ENCODE results near the gene MAB21L1. TPM values are rescaled to one million over a fixed set of nuclear protein-coding genes. Genes with fewer than 3 reads are reported as not detected.

MAB21L1 gene
- total and polyA plus RNA-seq, 2 experiments from 2014 or later: 0.78 TPM; not detected in 1

DNA sequence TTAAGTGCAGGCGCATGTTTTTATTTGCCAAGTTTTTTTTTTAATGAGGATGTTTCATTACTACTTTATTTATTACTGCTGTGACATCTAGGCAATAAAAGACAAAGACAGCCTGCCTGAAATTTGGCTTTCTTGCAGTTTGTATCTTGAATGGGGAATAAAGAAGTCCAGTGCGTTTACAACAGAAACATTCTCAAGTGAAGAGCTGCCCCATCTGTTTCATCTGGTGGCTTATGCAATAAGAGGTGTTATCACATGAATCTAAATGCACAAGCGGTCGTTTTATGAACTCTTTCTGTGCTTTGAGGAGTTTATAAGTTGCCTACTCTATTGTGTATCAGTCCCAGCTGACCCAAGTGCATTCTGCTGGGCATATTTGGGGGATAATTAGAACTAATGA, 12.6 kb upstream of the MAB21L1 start:
- Histone ChIP-seq H2AFZ (no peak overlapping the region), H3K36me3 (ENCODE audit: insufficient read depth) (no peaks in the 10 kb centered on the region), H3K27me3 (ENCODE audit: insufficient read depth) (no peaks in the 10 kb centered on the region), H3K79me2 (replicated peaks; ENCODE audit: insufficient read depth) (no peaks in the 10 kb centered on the region), H3K4me2 (no peak overlapping the region), H3K9me2 (ENCODE audit: insufficient read depth) (no peaks in the 10 kb centered on the region), H3K4me3 (no peak overlapping the region), H4K20me1 (replicated peaks; ENCODE audit: insufficient read depth) (no peaks in the 10 kb centered on the region), H3F3A (replicated peaks; ENCODE audit: low read depth) (no peaks in the 10 kb centered on the region), H3K27ac (ENCODE audit: low read depth) (no peak overlapping the region), H3K4me1 (ENCODE audit: insufficient read depth) (no peaks in the 10 kb centered on the region)
- peaks cover 2% of the 10 kb centered on the region; the same call in 2 of the 3 replicates for H3K4me1 Mint-ChIP-seq
- H3K36me3 Mint-ChIP-seq (ENCODE audit: low read depth): no peaks in the 10 kb centered on the region
- H3K27ac Mint-ChIP-seq: no peak overlapping the region
- H3K9me3 Mint-ChIP-seq: no peaks in the 10 kb centered on the region
- no peak overlapping the region for H3K4me3 Mint-ChIP-seq
- DNase-seq (ENCODE audit: low spot score) (no peak), ATAC-seq (no peak)
- H3K27me3 Mint-ChIP-seq (ENCODE audit: insufficient read depth, low read depth, poor library complexity): no peaks in the 10 kb centered on the region
- TF ChIP-seq ZNF114 (CRISPR knock-in tag; IDR thresholded peaks at IDR 0.05) (no peak), JUNB (IDR thresholded peaks at IDR 0.05; ENCODE audit: unreplicated experiment) (no peak), EZH2phosphoT487 (IDR thresholded peaks at IDR 0.05; ENCODE audit: unreplicated experiment) (no peak), NANOG (IDR thresholded peaks at IDR 0.05; ENCODE audit: borderline replicate concordance) (no peak), STAT1 (IDR thresholded peaks at IDR 0.05; ENCODE audit: unreplicated experiment) (no peak), CREB1 (CRISPR knock-in tag; IDR thresholded peaks at IDR 0.05; ENCODE audit: low read depth) (no peak), EZH2 (IDR thresholded peaks at IDR 0.05; ENCODE audit: low read depth, unreplicated experiment) (no peak), POLR2AphosphoS5 (IDR thresholded peaks at IDR 0.05; ENCODE audit: low read depth) (no peak), ZNF331 (CRISPR knock-in tag; IDR thresholded peaks at IDR 0.05; ENCODE audit: low read depth) (no peak)
- TF ChIP-seq, protein P1, sequence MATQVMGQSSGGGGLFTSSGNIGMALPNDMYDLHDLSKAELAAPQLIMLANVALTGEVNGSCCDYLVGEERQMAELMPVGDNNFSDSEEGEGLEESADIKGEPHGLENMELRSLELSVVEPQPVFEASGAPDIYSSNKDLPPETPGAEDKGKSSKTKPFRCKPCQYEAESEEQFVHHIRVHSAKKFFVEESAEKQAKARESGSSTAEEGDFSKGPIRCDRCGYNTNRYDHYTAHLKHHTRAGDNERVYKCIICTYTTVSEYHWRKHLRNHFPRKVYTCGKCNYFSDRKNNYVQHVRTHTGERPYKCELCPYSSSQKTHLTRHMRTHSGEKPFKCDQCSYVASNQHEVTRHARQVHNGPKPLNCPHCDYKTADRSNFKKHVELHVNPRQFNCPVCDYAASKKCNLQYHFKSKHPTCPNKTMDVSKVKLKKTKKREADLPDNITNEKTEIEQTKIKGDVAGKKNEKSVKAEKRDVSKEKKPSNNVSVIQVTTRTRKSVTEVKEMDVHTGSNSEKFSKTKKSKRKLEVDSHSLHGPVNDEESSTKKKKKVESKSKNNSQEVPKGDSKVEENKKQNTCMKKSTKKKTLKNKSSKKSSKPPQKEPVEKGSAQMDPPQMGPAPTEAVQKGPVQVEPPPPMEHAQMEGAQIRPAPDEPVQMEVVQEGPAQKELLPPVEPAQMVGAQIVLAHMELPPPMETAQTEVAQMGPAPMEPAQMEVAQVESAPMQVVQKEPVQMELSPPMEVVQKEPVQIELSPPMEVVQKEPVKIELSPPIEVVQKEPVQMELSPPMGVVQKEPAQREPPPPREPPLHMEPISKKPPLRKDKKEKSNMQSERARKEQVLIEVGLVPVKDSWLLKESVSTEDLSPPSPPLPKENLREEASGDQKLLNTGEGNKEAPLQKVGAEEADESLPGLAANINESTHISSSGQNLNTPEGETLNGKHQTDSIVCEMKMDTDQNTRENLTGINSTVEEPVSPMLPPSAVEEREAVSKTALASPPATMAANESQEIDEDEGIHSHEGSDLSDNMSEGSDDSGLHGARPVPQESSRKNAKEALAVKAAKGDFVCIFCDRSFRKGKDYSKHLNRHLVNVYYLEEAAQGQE (IDR thresholded peaks at IDR 0.05; ENCODE audit: unreplicated experiment): no peak
- TF ChIP-seq, protein P2, sequence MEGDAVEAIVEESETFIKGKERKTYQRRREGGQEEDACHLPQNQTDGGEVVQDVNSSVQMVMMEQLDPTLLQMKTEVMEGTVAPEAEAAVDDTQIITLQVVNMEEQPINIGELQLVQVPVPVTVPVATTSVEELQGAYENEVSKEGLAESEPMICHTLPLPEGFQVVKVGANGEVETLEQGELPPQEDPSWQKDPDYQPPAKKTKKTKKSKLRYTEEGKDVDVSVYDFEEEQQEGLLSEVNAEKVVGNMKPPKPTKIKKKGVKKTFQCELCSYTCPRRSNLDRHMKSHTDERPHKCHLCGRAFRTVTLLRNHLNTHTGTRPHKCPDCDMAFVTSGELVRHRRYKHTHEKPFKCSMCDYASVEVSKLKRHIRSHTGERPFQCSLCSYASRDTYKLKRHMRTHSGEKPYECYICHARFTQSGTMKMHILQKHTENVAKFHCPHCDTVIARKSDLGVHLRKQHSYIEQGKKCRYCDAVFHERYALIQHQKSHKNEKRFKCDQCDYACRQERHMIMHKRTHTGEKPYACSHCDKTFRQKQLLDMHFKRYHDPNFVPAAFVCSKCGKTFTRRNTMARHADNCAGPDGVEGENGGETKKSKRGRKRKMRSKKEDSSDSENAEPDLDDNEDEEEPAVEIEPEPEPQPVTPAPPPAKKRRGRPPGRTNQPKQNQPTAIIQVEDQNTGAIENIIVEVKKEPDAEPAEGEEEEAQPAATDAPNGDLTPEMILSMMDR (conservative IDR thresholded peaks at IDR 0.05; ENCODE audit: low read depth in 2 of 2): no peak
- TF ChIP-seq, protein P3, sequence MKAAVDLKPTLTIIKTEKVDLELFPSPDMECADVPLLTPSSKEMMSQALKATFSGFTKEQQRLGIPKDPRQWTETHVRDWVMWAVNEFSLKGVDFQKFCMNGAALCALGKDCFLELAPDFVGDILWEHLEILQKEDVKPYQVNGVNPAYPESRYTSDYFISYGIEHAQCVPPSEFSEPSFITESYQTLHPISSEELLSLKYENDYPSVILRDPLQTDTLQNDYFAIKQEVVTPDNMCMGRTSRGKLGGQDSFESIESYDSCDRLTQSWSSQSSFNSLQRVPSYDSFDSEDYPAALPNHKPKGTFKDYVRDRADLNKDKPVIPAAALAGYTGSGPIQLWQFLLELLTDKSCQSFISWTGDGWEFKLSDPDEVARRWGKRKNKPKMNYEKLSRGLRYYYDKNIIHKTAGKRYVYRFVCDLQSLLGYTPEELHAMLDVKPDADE (IDR thresholded peaks at IDR 0.05): no peak
- TF ChIP-seq, protein P4, sequence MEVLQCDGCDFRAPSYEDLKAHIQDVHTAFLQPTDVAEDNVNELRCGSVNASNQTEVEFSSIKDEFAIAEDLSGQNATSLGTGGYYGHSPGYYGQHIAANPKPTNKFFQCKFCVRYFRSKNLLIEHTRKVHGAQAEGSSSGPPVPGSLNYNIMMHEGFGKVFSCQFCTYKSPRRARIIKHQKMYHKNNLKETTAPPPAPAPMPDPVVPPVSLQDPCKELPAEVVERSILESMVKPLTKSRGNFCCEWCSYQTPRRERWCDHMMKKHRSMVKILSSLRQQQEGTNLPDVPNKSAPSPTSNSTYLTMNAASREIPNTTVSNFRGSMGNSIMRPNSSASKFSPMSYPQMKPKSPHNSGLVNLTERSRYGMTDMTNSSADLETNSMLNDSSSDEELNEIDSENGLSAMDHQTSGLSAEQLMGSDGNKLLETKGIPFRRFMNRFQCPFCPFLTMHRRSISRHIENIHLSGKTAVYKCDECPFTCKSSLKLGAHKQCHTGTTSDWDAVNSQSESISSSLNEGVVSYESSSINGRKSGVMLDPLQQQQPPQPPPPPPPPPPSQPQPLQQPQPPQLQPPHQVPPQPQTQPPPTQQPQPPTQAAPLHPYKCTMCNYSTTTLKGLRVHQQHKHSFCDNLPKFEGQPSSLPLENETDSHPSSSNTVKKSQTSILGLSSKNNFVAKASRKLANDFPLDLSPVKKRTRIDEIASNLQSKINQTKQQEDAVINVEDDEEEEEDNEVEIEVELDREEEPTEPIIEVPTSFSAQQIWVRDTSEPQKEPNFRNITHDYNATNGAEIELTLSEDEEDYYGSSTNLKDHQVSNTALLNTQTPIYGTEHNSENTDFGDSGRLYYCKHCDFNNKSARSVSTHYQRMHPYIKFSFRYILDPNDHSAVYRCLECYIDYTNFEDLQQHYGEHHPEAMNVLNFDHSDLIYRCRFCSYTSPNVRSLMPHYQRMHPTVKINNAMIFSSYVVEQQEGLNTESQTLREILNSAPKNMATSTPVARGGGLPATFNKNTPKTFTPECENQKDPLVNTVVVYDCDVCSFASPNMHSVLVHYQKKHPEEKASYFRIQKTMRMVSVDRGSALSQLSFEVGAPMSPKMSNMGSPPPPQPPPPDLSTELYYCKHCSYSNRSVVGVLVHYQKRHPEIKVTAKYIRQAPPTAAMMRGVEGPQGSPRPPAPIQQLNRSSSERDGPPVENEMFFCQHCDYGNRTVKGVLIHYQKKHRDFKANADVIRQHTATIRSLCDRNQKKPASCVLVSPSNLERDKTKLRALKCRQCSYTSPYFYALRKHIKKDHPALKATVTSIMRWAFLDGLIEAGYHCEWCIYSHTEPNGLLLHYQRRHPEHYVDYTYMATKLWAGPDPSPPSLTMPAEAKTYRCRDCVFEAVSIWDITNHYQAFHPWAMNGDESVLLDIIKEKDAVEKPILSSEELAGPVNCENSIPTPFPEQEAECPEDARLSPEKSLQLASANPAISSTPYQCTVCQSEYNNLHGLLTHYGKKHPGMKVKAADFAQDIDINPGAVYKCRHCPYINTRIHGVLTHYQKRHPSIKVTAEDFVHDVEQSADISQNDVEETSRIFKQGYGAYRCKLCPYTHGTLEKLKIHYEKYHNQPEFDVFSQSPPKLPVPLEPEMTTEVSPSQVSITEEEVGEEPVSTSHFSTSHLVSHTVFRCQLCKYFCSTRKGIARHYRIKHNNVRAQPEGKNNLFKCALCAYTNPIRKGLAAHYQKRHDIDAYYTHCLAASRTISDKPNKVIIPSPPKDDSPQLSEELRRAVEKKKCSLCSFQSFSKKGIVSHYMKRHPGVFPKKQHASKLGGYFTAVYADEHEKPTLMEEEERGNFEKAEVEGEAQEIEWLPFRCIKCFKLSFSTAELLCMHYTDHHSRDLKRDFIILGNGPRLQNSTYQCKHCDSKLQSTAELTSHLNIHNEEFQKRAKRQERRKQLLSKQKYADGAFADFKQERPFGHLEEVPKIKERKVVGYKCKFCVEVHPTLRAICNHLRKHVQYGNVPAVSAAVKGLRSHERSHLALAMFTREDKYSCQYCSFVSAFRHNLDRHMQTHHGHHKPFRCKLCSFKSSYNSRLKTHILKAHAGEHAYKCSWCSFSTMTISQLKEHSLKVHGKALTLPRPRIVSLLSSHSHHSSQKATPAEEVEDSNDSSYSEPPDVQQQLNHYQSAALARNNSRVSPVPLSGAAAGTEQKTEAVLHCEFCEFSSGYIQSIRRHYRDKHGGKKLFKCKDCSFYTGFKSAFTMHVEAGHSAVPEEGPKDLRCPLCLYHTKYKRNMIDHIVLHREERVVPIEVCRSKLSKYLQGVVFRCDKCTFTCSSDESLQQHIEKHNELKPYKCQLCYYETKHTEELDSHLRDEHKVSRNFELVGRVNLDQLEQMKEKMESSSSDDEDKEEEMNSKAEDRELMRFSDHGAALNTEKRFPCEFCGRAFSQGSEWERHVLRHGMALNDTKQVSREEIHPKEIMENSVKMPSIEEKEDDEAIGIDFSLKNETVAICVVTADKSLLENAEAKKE (CRISPR knock-in tag; IDR thresholded peaks at IDR 0.05): no peak

Measured in GM23338 (cell line).